IMR-90 (cell line): Measurements from ENCODE around the gene HPSE2. TPM values are rescaled to one million over a fixed set of nuclear protein-coding genes. Genes with fewer than 3 reads are reported as not detected.
A peak's percentile ranks its signal among the peaks of the same experiment; 100 is the strongest.

Experiments used
- ATAC-seq: fragments of 200-7000 bp; cut with Tn5 transposase; 2 replicates; pipeline ENCODE4 v1.9.1; 2020; ENCODE audit warnings: low read depth, mild to moderate bottlenecking, moderate library complexity
- BruUV-seq: library from RNA; stranded (reverse); fragments of 400-500 nt; replicated peaks from 2 replicates; lab custom pipeline; 2021; lab: Mats Ljungman, UMichigan
- CTCF ChIA-PET: fragments of 300-600 bp; formaldehyde crosslinking; extraction: SDS; loops from one replicate; lab custom pipeline; 2021; ENCODE audit warnings: antibody characterized with exemption; lab: Yijun Ruan, JAX
- POLR2A ChIA-PET: fragments of 300-600 bp; sonication (Branson Sonifier 250); formaldehyde crosslinking; loops from one replicate; lab custom pipeline; 2022; ENCODE audit warnings: antibody characterized with exemption; ENCODE audit not compliant: unreplicated experiment; lab: Charles Lee
- DNase-seq: peaks from one replicate; pipeline ENCODE4 v3.0.0; 2013
- H2AFZ ChIP-seq: replicated peaks from 2 replicates; pipeline ENCODE3; 2013; ENCODE audit warnings: low read length, mild to moderate bottlenecking; ENCODE audit not compliant: poor library complexity
- H2AK5ac ChIP-seq: 2 replicates; pipeline ENCODE4 v1.6.1; 2013; ENCODE audit warnings: low read depth, low read length, inconsistent platforms
- H2AK9ac ChIP-seq: replicated peaks from 2 replicates; pipeline ENCODE3; 2013; ENCODE audit warnings: mild to moderate bottlenecking, low read depth, low read length, moderate library complexity; ENCODE audit not compliant: poor library complexity
- H2BK120ac ChIP-seq: 2 replicates; pipeline ENCODE4 v1.6.1; 2013; ENCODE audit warnings: low read depth, low read length, inconsistent platforms
- H2BK15ac ChIP-seq: 3 replicates; pipeline ENCODE4 v1.6.1; 2013; ENCODE audit warnings: low read depth, low read length, inconsistent platforms
- H2BK20ac ChIP-seq: 2 replicates; pipeline ENCODE4 v1.6.1; 2013; ENCODE audit warnings: low read depth, mild to moderate bottlenecking, inconsistent platforms, low read length, moderate library complexity
- H2BK5ac ChIP-seq: 2 replicates; pipeline ENCODE4 v1.6.1; 2013; ENCODE audit warnings: mild to moderate bottlenecking, low read depth, low read length, inconsistent platforms; ENCODE audit not compliant: poor library complexity, severe bottlenecking
- H3K14ac ChIP-seq: replicated peaks from 2 replicates; pipeline ENCODE4 v1.6.1; 2013; ENCODE audit warnings: low read depth, low read length, inconsistent platforms
- H3K18ac ChIP-seq: 2 replicates; pipeline ENCODE4 v1.6.1; 2013; ENCODE audit warnings: low read depth, low read length, control low read depth
- H3K23ac ChIP-seq: 2 replicates; pipeline ENCODE4 v1.6.1; 2013; ENCODE audit warnings: low read depth, low read length, inconsistent platforms
- H3K27ac ChIP-seq: 2 replicates; pipeline ENCODE4 v1.5.1; 2013; ENCODE audit warnings: mild to moderate bottlenecking, control low read depth, low read length; ENCODE audit not compliant: insufficient read depth
- H3K27me3 ChIP-seq: 2 replicates; pipeline ENCODE4 v1.6.1; 2013; ENCODE audit warnings: low read length; ENCODE audit not compliant: control insufficient read depth, insufficient read depth
- H3K36me3 ChIP-seq: 2 replicates; pipeline ENCODE4 v1.6.1; 2013; ENCODE audit warnings: low read length, mixed read lengths; ENCODE audit not compliant: control insufficient read depth, insufficient read depth
- H3K4ac ChIP-seq: 2 replicates; pipeline ENCODE4 v1.6.1; 2013; ENCODE audit warnings: low read depth, low read length, inconsistent platforms
- H3K4me1 ChIP-seq: 2 replicates; pipeline ENCODE4 v1.6.1; 2013; ENCODE audit warnings: low read length, mixed read lengths; ENCODE audit not compliant: control insufficient read depth, insufficient read depth
- H3K4me2 ChIP-seq: 2 replicates; pipeline ENCODE4 v1.6.1; 2013; ENCODE audit warnings: low read depth, mild to moderate bottlenecking, control low read depth, low read length, moderate library complexity
- H3K4me3 ChIP-seq: 2 replicates; pipeline ENCODE4 v1.5.1; 2013; ENCODE audit warnings: low read depth, mild to moderate bottlenecking, control low read depth, low read length, moderate library complexity; ENCODE audit not compliant: insufficient read depth
- H3K56ac ChIP-seq: 2 replicates; pipeline ENCODE4 v1.6.1; 2013; ENCODE audit warnings: low read length, inconsistent platforms; ENCODE audit not compliant: insufficient read depth; ENCODE audit errors: extremely low read depth
- H3K79me1 ChIP-seq, 2 experiments: 2 replicates each; pipeline ENCODE4 v1.6.1; 2013; ENCODE audit warnings: low read length in 2 of 2, inconsistent platforms in 1 of 2, low read depth in 1 of 2
- H3K9ac ChIP-seq: 2 replicates; pipeline ENCODE4 v1.6.1; 2013; ENCODE audit warnings: low read depth, low read length, control low read depth
- H3K9me1 ChIP-seq: 2 replicates; pipeline ENCODE4 v1.6.1; 2013; ENCODE audit warnings: low read length, inconsistent platforms; ENCODE audit not compliant: insufficient read depth
- H3K9me3 ChIP-seq: 2 replicates; pipeline ENCODE4 v1.6.1; 2013; ENCODE audit warnings: low read length; ENCODE audit not compliant: control insufficient read depth, insufficient read depth
- H4K20me1 ChIP-seq: 2 replicates; pipeline ENCODE4 v1.6.1; 2013; ENCODE audit warnings: low read length, inconsistent platforms; ENCODE audit not compliant: insufficient read depth
- H4K5ac ChIP-seq: 2 replicates; pipeline ENCODE4 v1.6.1; 2013; ENCODE audit warnings: mild to moderate bottlenecking, low read depth, low read length, control low read depth
- H4K8ac ChIP-seq, 2 experiments: 2 replicates each; pipeline ENCODE4 v1.6.1; 2013; ENCODE audit warnings: low read depth in 2 of 2, low read length in 2 of 2, control low read depth in 1 of 2, inconsistent platforms in 1 of 2
- H4K91ac ChIP-seq: 2 replicates; pipeline ENCODE4 v1.6.1; 2013; ENCODE audit warnings: low read depth, low read length, inconsistent platforms; ENCODE audit not compliant: insufficient read depth
- BHLHE40 ChIP-seq: fragments of 150-350 bp; IDR thresholded peaks from 2 replicates; pipeline ENCODE4 v1.6.1; 2016; ENCODE audit warnings: mild to moderate bottlenecking, low read depth, low read length
- CTCF ChIP-seq: conservative IDR thresholded peaks from 2 replicates; pipeline ENCODE4 v1.5.1; 2012; ENCODE audit warnings: mild to moderate bottlenecking, low read depth, low read length, improper control_type of control experiment
- ELK1 ChIP-seq: fragments of 150-350 bp; IDR thresholded peaks from 2 replicates; pipeline ENCODE4 v1.6.1; 2016; ENCODE audit warnings: low read depth, mild to moderate bottlenecking, low read length, moderate library complexity, borderline replicate concordance
- FOS ChIP-seq: fragments of 150-350 bp; IDR thresholded peaks from 2 replicates; pipeline ENCODE4 v1.6.1; 2016; ENCODE audit warnings: low read depth, low read length
- MAZ ChIP-seq: IDR thresholded peaks from 2 replicates; pipeline ENCODE4 v1.6.1; 2012; ENCODE audit warnings: low read depth, mild to moderate bottlenecking, low read length, improper control_type of control experiment, moderate library complexity, borderline replicate concordance
- MXI1 ChIP-seq: IDR thresholded peaks from 2 replicates; pipeline ENCODE4 v1.6.1; 2012; ENCODE audit warnings: low read depth, mild to moderate bottlenecking, low read length, moderate library complexity, borderline replicate concordance
- POLR2A ChIP-seq: IDR thresholded peaks from 2 replicates; pipeline ENCODE4 v1.6.1; 2012; ENCODE audit warnings: mild to moderate bottlenecking, low read depth, low read length
- RCOR1 ChIP-seq: IDR thresholded peaks from 2 replicates; pipeline ENCODE4 v1.6.1; 2012; ENCODE audit warnings: mild to moderate bottlenecking, low read length, improper control_type of control experiment; ENCODE audit not compliant: insufficient replicate concordance
- RFX5 ChIP-seq: IDR thresholded peaks from 2 replicates; pipeline ENCODE4 v1.8.0; 2012; ENCODE audit warnings: low read depth, mild to moderate bottlenecking, low read length, moderate library complexity
- SMC3 ChIP-seq: fragments of 150-350 bp; IDR thresholded peaks from 2 replicates; pipeline ENCODE4 v1.6.1; 2016; ENCODE audit warnings: low read depth, mild to moderate bottlenecking, antibody characterized with exemption, low read length, moderate library complexity
- WGBS, 2 experiments: methylation state at CpG; one replicate each; pipeline versions ENCODE4 v1.1.5 to v1.1.7; 2013; ENCODE audit warnings: missing lambda C conversion rate in 2 of 2; ENCODE audit not compliant: insufficient read length in 1 of 2; ENCODE audit errors: extremely low coverage in 2 of 2; 5-methylcytosine and 5-hydroxymethylcytosine counted together
- dilution Hi-C: fragments of 300-500 bp; cut with HindIII; formaldehyde crosslinking; loops from one replicate; pipeline ENCODE4 v1.14.3; 2018; ENCODE audit warnings: low sequenced_read_pairs; ENCODE audit not compliant: unreplicated experiment
- in situ Hi-C: fragments of 300-500 bp; cut with MboI; formaldehyde crosslinking; loops from 3 replicates; pipeline ENCODE4 v1.14.3; 2019; ENCODE audit warnings: low sequenced_read_pairs, inconsistent platforms, mixed read lengths
- intact Hi-C: fragments of 100-400 bp; cut with micrococcal nuclease; formaldehyde crosslinking; loops from 2 replicates; pipeline ENCODE4 v1.10.0; 2022
- polyA plus RNA-seq, 3 experiments: library from polyadenylated mRNA; depleted of rRNA; stranded (reverse); fragments of >200 nt; gene quantifications; 2 replicates each; pipeline ENCODE4 v1.2.3, GENCODE V29; 2012; ENCODE audit warnings: low replicate concordance in 1 of 3
- total RNA-seq: library from RNA; depleted of rRNA; stranded (reverse); fragments of >200 nt; gene quantifications from 2 replicates; pipeline ENCODE4 v1.2.3, GENCODE V29; 2012

The HPSE2 gene
- total and polyA plus RNA-seq, 2 of the 4 experiments (the other 2 are of a cell fraction): not detected

- ATAC-seq (no peak), DNase-seq (no peak)
- H3K27me3 ChIP-seq: no peaks in the 10 kb centered on the region
- H3K23ac ChIP-seq: 0 out of 2 replicates have a peak overlapping the region, but pooled peaks have one; percentile 3
- BruUV-seq: no TSS peak
- no peak overlapping the region; a peak in 1 of 4 replicates for H4K8ac ChIP-seq
- peaks cover 6% of the 10 kb centered on the region; the same call in 1 of the 2 replicates for H3K9me1 ChIP-seq
- peak overlapping the region; percentile 97 for H3K18ac ChIP-seq
- CTCF ChIA-PET: no interaction called here
- peak overlapping the region; percentile 28 for H2BK5ac ChIP-seq
- no peak overlapping the region for H3K56ac ChIP-seq
- H3K9ac ChIP-seq: no peak overlapping the region
- 0 out of 2 replicates have a peak overlapping the region, but pooled peaks have one; percentile 3 for H2BK120ac ChIP-seq
- peak overlapping the region; percentile 49; the same call in 1 of the 2 replicates for H3K27ac ChIP-seq
- H2BK20ac ChIP-seq: peak overlapping the region; percentile 56
- H3K79me1 ChIP-seq: no peaks in the 10 kb centered on the region
- no peak overlapping the region for H2BK15ac ChIP-seq
- dilution Hi-C loops: no loop called here
- H3K14ac ChIP-seq: 0 out of 2 replicates have a peak overlapping the region, but pooled peaks have one; percentile 1
- H3K4ac ChIP-seq: no peak overlapping the region
- no peak overlapping the region for H2AFZ ChIP-seq
- H4K5ac ChIP-seq: peak overlapping the region; percentile 91
- H4K91ac ChIP-seq: no peak overlapping the region
- POLR2A ChIA-PET: no interaction called here
- H3K4me2 ChIP-seq: peak overlapping the region; percentile 29; the same call in 1 of the 2 replicates
- no peaks in the 10 kb centered on the region for H3K9me3 ChIP-seq
- no peak overlapping the region for H3K4me3 ChIP-seq
- WGBS, 2 experiments: no CpG with 5 or more reads among the region's 2 CpGs
- in situ Hi-C loops: no loop called here
- no peak overlapping the region for H2AK9ac ChIP-seq
- H3K36me3 ChIP-seq: no peaks in the 10 kb centered on the region
- peaks cover 17% of the 10 kb centered on the region for H3K4me1 ChIP-seq
- H4K20me1 ChIP-seq: no peaks in the 10 kb centered on the region
- intact Hi-C loops: loop anchor here (5.0 kb wide), 1 partner anchor 82 kb away; no protein-coding TSS in a partner anchor
- no peak overlapping the region for H2AK5ac ChIP-seq
- TF ChIP-seq RFX5: no peak
- no peak for TF ChIP-seq MAZ
- TF ChIP-seq POLR2A: no peak
- TF ChIP-seq BHLHE40: no peak
- no peak for TF ChIP-seq ELK1
- no peak for TF ChIP-seq RCOR1
- no peak for TF ChIP-seq SMC3
- TF ChIP-seq MXI1: no peak
- no peak for TF ChIP-seq CTCF
- no peak for TF ChIP-seq FOS
These were observed 276.3 kb downstream of the HPSE2 start for GRCh38 chr10:98959379-98959778.
